Activated T-helper 2 cell treated with anti-CD3 and anti-CD28 coated beads, Interferon-gamma antibody, Interleukin-2, Interleukin-4, amounts not matched to agents 10 μg/mL and 5 μg/mL and 100 μg/mL, durations not matched to agents 14 hours and 24 hours and 36 hours (primary cell): ENCODE data around the gene TTN. TPM values are rescaled to one million over a fixed set of nuclear protein-coding genes. Genes with fewer than 3 reads are reported as not detected.

Source experiments
- DNase-seq: peaks from one replicate; pipeline ENCODE4 v3.0.0; 2021; ENCODE audit warnings: low spot score
- H3K27ac Mint-ChIP-seq: one replicate; pipeline ENCODE4 v1.8.0; 2021; ENCODE audit warnings: mixed read lengths
- H3K27me3 Mint-ChIP-seq: one replicate; pipeline ENCODE4 v1.8.0; 2021; ENCODE audit warnings: low read depth, mixed read lengths
- H3K36me3 Mint-ChIP-seq: one replicate; pipeline ENCODE4 v1.8.0; 2021; ENCODE audit warnings: low read depth, mixed read lengths
- H3K4me1 Mint-ChIP-seq: one replicate; pipeline ENCODE4 v1.8.0; 2021; ENCODE audit warnings: low read depth, mixed read lengths
- H3K4me3 Mint-ChIP-seq: one replicate; pipeline ENCODE4 v1.8.0; 2021; ENCODE audit warnings: low read depth, mild to moderate bottlenecking, moderate library complexity, mixed read lengths
- H3K9me3 Mint-ChIP-seq: one replicate; pipeline ENCODE4 v1.8.0; 2021; ENCODE audit warnings: mixed read lengths
- intact Hi-C: fragments of 100-400 bp; cut with micrococcal nuclease; formaldehyde crosslinking; loops from one replicate; pipeline ENCODE4 v1.15.1; 2023
- total RNA-seq: library from RNA; stranded (reverse); gene quantifications from 2 replicates; pipeline ENCODE4 v1.2.3, GENCODE V29; 2022

TTN gene
- total RNA-seq, 1 donor from 2014 or later: 3.7 TPM

- Mint-ChIP-seq H3K27me3 (no peaks in the 10 kb centered on the region), H3K4me3 (no peak overlapping the region), H3K9me3 (no peaks in the 10 kb centered on the region), H3K27ac (no peak overlapping the region), H3K4me1 (peaks cover 4% of the 10 kb centered on the region), H3K36me3 (no peaks in the 10 kb centered on the region)
- intact Hi-C loops: no loop called here
- DNase-seq: no peak
These were observed 22.2 kb upstream of the TTN start for GRCh38 chr2:178829299-178829960.

GRCh38 chr2:178828486-178828881 lies 21.3 kb upstream of the TTN start:
- no peaks in the 10 kb centered on the region for H3K36me3 Mint-ChIP-seq
- no peaks in the 10 kb centered on the region for H3K9me3 Mint-ChIP-seq
- intact Hi-C loops: no loop called here
- no peaks in the 10 kb centered on the region for H3K27me3 Mint-ChIP-seq
- no peak for DNase-seq
- H3K4me3 Mint-ChIP-seq: no peak overlapping the region
- H3K27ac Mint-ChIP-seq: no peak overlapping the region
- H3K4me1 Mint-ChIP-seq: peaks cover 4% of the 10 kb centered on the region

- Mint-ChIP-seq H3K4me3 (no peak overlapping the region), H3K27ac (no peak overlapping the region), H3K4me1 (peaks cover 4% of the 10 kb centered on the region), H3K27me3 (no peaks in the 10 kb centered on the region), H3K9me3 (no peaks in the 10 kb centered on the region), H3K36me3 (no peaks in the 10 kb centered on the region)
- intact Hi-C loops: no loop called here
- no peak for DNase-seq
These were observed 20.7 kb upstream of the TTN start for GRCh38 chr2:178827739-178828485.

GRCh38 chr2:178827111-178827510 lies 19.9 kb upstream of the TTN start:
- intact Hi-C loops: no loop called here
- no peak overlapping the region for H3K27ac Mint-ChIP-seq
- no peaks in the 10 kb centered on the region for H3K27me3 Mint-ChIP-seq
- H3K4me1 Mint-ChIP-seq: peaks cover 4% of the 10 kb centered on the region
- no peak overlapping the region for H3K4me3 Mint-ChIP-seq
- no peaks in the 10 kb centered on the region for H3K9me3 Mint-ChIP-seq
- H3K36me3 Mint-ChIP-seq: no peaks in the 10 kb centered on the region
- DNase-seq: no peak

- H3K9me3 Mint-ChIP-seq: no peaks in the 10 kb centered on the region
- H3K4me3 Mint-ChIP-seq: no peak overlapping the region
- peaks cover 7% of the 10 kb centered on the region for H3K4me1 Mint-ChIP-seq
- no peaks in the 10 kb centered on the region for H3K36me3 Mint-ChIP-seq
- no peak overlapping the region for H3K27ac Mint-ChIP-seq
- DNase-seq: no peak
- H3K27me3 Mint-ChIP-seq: no peaks in the 10 kb centered on the region
- intact Hi-C loops: no loop called here
These were observed 18.0 kb upstream of the TTN start for GRCh38 chr2:178825183-178825582.

- Mint-ChIP-seq H3K9me3 (no peaks in the 10 kb centered on the region), H3K27me3 (no peaks in the 10 kb centered on the region), H3K4me3 (no peak overlapping the region), H3K36me3 (peaks cover 3% of the 10 kb centered on the region), H3K27ac (no peak overlapping the region), H3K4me1 (peaks cover 12% of the 10 kb centered on the region)
- no peak for DNase-seq
- intact Hi-C loops: no loop called here
These were observed 17.0 kb upstream of the TTN start for GRCh38 chr2:178824181-178824580.

GRCh38 chr2:178819992-178820391 lies 12.8 kb upstream of the TTN start:
- H3K27me3 Mint-ChIP-seq: no peaks in the 10 kb centered on the region
- DNase-seq: peak; percentile 11
- intact Hi-C loops: loop anchor here (5.0 kb wide), 1 partner anchor 52 kb away; no protein-coding TSS in a partner anchor
- H3K4me1 Mint-ChIP-seq: peaks cover 18% of the 10 kb centered on the region
- peaks cover 3% of the 10 kb centered on the region for H3K36me3 Mint-ChIP-seq
- H3K4me3 Mint-ChIP-seq: peak overlapping the region; percentile 61
- no peaks in the 10 kb centered on the region for H3K9me3 Mint-ChIP-seq
- peak overlapping the region; percentile 87 for H3K27ac Mint-ChIP-seq

- Mint-ChIP-seq H3K27ac (no peak overlapping the region), H3K4me3 (no peak overlapping the region), H3K4me1 (peaks cover 18% of the 10 kb centered on the region), H3K36me3 (peaks cover 3% of the 10 kb centered on the region), H3K9me3 (no peaks in the 10 kb centered on the region), H3K27me3 (no peaks in the 10 kb centered on the region)
- no peak for DNase-seq
- intact Hi-C loops: loop anchor here (5.0 kb wide), 1 partner anchor 53 kb away; no protein-coding TSS in a partner anchor
These were observed 12.1 kb upstream of the TTN start for GRCh38 chr2:178819147-178819875.

GRCh38 chr2:178811901-178812300 lies 4.7 kb upstream of the TTN start:
- Mint-ChIP-seq H3K9me3 (no peaks in the 10 kb centered on the region), H3K27ac (no peak overlapping the region), H3K4me3 (no peak overlapping the region), H3K27me3 (no peaks in the 10 kb centered on the region), H3K4me1 (no peaks in the 10 kb centered on the region), H3K36me3 (no peaks in the 10 kb centered on the region)
- DNase-seq: no peak
- intact Hi-C loops: no loop called here

GRCh38 chr2:178811045-178811444 lies 3.8 kb upstream of the TTN start:
- Mint-ChIP-seq H3K4me1 (no peaks in the 10 kb centered on the region), H3K4me3 (no peak overlapping the region), H3K27ac (no peak overlapping the region), H3K36me3 (no peaks in the 10 kb centered on the region), H3K27me3 (no peaks in the 10 kb centered on the region), H3K9me3 (no peaks in the 10 kb centered on the region)
- intact Hi-C loops: no loop called here
- no peak for DNase-seq

- no peaks in the 10 kb centered on the region for H3K36me3 Mint-ChIP-seq
- H3K4me3 Mint-ChIP-seq: no peak overlapping the region
- no peaks in the 10 kb centered on the region for H3K4me1 Mint-ChIP-seq
- intact Hi-C loops: no loop called here
- no peak overlapping the region for H3K27ac Mint-ChIP-seq
- no peaks in the 10 kb centered on the region for H3K27me3 Mint-ChIP-seq
- H3K9me3 Mint-ChIP-seq: no peaks in the 10 kb centered on the region
- DNase-seq: no peak
These were observed 3.2 kb upstream of the TTN start for GRCh38 chr2:178810422-178810821.

- Mint-ChIP-seq H3K9me3 (no peaks in the 10 kb centered on the region), H3K36me3 (no peaks in the 10 kb centered on the region), H3K27me3 (no peaks in the 10 kb centered on the region), H3K27ac (no peak overlapping the region), H3K4me3 (no peak overlapping the region), H3K4me1 (no peaks in the 10 kb centered on the region)
- DNase-seq: no peak
- intact Hi-C loops: no loop called here
These were observed 680 bp downstream of the TTN start for GRCh38 chr2:178806543-178806942.

GRCh38 chr2:178805457-178805856 lies 1.8 kb downstream of the TTN start:
- Mint-ChIP-seq H3K4me1 (no peaks in the 10 kb centered on the region), H3K27me3 (no peaks in the 10 kb centered on the region), H3K36me3 (no peaks in the 10 kb centered on the region), H3K9me3 (no peaks in the 10 kb centered on the region), H3K27ac (no peak overlapping the region), H3K4me3 (no peak overlapping the region)
- intact Hi-C loops: no loop called here
- DNase-seq: no peak
